Measurements from ENCODE around the gene SCO2. TPM values are rescaled to one million over a fixed set of nuclear protein-coding genes. Genes with fewer than 3 reads are reported as not detected.

The SCO2 gene
- total and polyA plus RNA-seq, 10 of the 15 experiments (the other 5 are each of a cell fraction or from before 2014, with no cell fraction given): 0.18 to 16.0 (median 2.4) TPM; not detected in 1

DNA sequence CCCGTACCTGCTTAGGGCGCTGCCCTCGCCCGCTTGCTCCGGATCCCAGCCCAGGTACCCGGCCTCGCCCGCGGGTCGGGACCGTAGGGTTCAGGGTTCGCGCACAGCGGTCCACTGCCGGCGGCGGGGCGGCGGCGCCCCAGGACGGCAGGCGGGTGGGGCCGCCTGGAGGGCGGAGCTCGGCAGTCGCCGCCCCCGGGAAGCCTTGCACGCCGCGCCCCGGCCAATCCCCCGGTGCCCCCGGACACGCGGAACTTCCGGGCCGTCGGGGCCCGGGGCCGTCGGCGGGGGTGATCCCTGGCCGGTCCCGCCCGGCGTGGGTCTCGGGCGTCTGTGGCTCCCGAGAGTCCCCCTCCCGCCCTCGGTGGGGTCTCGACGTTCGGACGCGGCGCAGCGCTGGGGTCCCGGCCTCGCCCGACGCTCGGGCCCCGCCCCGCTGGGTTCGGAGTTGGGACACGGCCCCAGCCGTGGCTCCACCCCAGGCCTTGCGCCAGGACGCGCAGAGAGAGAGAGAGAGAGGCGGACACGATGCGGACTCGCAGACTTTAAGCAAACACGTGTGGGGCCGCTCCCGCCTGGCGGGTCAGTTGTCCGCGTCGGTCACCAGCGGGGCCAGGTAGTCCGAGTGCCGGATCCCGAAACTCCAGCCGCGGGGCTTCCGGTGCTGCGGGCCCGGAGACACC is 4.6 kb upstream of the SCO2 start, which contains the start of gene TYMP:
TYMP (minus strand) TSS at position 116 of the 683 bp plus-strand sequence. CDS start 303 bp downstream, outside the sequence.
- Histone ChIP-seq H3K79me2 (ENCODE audit: control insufficient read depth, insufficient read depth, low read length) (peaks cover 64% of the 10 kb centered on the region), H3K4me2 (ENCODE audit: control insufficient read depth, insufficient read depth) (peak within 1 kb of the TSS; percentile 71), H3K9ac (ENCODE audit: control insufficient read depth, insufficient read depth, low read length) (peak within 1 kb of the TSS; percentile 100), H2AFZ (ENCODE audit: control insufficient read depth, low read depth, low read length) (peak within 1 kb of the TSS; percentile 28), H3K4me3 (peak within 1 kb of the TSS; percentile 78), H3K27me3 (replicated peaks in 1 of 2; ENCODE audit: control insufficient read depth in 2 of 2, insufficient read depth in 2 of 2, low read length in 1 of 2) (no peaks in the 10 kb centered on the region), H3K36me3 (ENCODE audit: control insufficient read depth in 2 of 2, insufficient read depth in 2 of 2, low read length in 1 of 2) (no peaks in the 10 kb centered on the region; a peak in 3 of 4 replicates), H3K27ac (ENCODE audit: control insufficient read depth, insufficient read depth) (peak within 1 kb of the TSS; percentile 100), H4K20me1 (ENCODE audit: control insufficient read depth, insufficient read depth) (no peaks in the 10 kb centered on the region), H3K4me1 (ENCODE audit: control insufficient read depth, insufficient read depth, low read length) (peaks cover 31% of the 10 kb centered on the region), H3K9me3 (replicated peaks; ENCODE audit: control insufficient read depth, insufficient read depth, low read length) (no peaks in the 10 kb centered on the region)
- ATAC-seq: peak; percentile 41
- POLR2A ChIA-PET: interaction anchor here (0.7 to 6.5 kb wide), 9 partner anchors 8 to 91 kb away, joined by 3 to 232 read pairs (median 5); partner anchors contain the start of genes KLHDC7B, LMF2, NCAPH2 and SYCE3
- no peak for FAIRE-seq
- SMC1A ChIA-PET (ENCODE audit: uncharacterized antibody, unreplicated experiment): interaction anchor here (5.8 kb wide), 1 partner anchor 10 kb away, joined by 58 read pairs; no protein-coding TSS in a partner anchor
- CTCF ChIA-PET: interaction anchor here (1.1 to 2.4 kb wide), 2 partner anchors 10 to 91 kb away, joined by 6 to 12 read pairs; no protein-coding TSS in a partner anchor
- RAD21 ChIA-PET (ENCODE audit: unreplicated experiment): interaction anchor here (1.0 to 6.3 kb wide), 3 partner anchors 10 to 91 kb away, joined by 6 to 106 read pairs (median 14); partner anchors contain the start of genes LMF2 and NCAPH2
- intact Hi-C loops (cut with micrococcal nuclease; ENCODE audit: unreplicated experiment): loop anchor here (5.0 kb wide), 2 partner anchors 32 to 52 kb away; partner anchors contain the start of genes CHKB and SYCE3
- 2% methylated on average over 71 of the region's 92 CpGs for WGBS (ENCODE audit: insufficient coverage, insufficient replicate concordance, low lambda C conversion rate, missing lambda C conversion rate)
- in situ Hi-C loops (cut with MboI): loop anchor here (5.0 to 10.0 kb wide), 2 partner anchors 92 to 565 kb away; partner anchors contain the start of gene PIM3
- BruUV-seq (replicated peaks): no TSS peak
- DNase-seq (ENCODE audit: low read depth, low spot score): no peak
- TF ChIP-seq, protein P1, sequence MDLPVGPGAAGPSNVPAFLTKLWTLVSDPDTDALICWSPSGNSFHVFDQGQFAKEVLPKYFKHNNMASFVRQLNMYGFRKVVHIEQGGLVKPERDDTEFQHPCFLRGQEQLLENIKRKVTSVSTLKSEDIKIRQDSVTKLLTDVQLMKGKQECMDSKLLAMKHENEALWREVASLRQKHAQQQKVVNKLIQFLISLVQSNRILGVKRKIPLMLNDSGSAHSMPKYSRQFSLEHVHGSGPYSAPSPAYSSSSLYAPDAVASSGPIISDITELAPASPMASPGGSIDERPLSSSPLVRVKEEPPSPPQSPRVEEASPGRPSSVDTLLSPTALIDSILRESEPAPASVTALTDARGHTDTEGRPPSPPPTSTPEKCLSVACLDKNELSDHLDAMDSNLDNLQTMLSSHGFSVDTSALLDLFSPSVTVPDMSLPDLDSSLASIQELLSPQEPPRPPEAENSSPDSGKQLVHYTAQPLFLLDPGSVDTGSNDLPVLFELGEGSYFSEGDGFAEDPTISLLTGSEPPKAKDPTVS (IDR thresholded peaks at IDR 0.05; ENCODE audit: low read depth, low read length): no peak
- TF ChIP-seq POU2F2 (IDR thresholded peaks at IDR 0.05; ENCODE audit: borderline replicate concordance, low read depth, low read length) (peak; percentile 46; the same call in 2 of the 3 replicates), NFXL1 (IDR thresholded peaks at IDR 0.05; ENCODE audit: borderline replicate concordance) (no peak), CBX5 (IDR thresholded peaks at IDR 0.05; ENCODE audit: low read depth) (no peak), KDM1A (IDR thresholded peaks at IDR 0.05; ENCODE audit: borderline replicate concordance) (no peak), RCOR1 (conservative IDR thresholded peaks at IDR 0.05; ENCODE audit: low read depth, low read length) (no peak), MEF2B (IDR thresholded peaks at IDR 0.05; ENCODE audit: partially characterized antibody, poor library complexity, severe bottlenecking) (no peak), YBX1 (IDR thresholded peaks at IDR 0.05) (no peak)
- TF ChIP-seq, protein P2, sequence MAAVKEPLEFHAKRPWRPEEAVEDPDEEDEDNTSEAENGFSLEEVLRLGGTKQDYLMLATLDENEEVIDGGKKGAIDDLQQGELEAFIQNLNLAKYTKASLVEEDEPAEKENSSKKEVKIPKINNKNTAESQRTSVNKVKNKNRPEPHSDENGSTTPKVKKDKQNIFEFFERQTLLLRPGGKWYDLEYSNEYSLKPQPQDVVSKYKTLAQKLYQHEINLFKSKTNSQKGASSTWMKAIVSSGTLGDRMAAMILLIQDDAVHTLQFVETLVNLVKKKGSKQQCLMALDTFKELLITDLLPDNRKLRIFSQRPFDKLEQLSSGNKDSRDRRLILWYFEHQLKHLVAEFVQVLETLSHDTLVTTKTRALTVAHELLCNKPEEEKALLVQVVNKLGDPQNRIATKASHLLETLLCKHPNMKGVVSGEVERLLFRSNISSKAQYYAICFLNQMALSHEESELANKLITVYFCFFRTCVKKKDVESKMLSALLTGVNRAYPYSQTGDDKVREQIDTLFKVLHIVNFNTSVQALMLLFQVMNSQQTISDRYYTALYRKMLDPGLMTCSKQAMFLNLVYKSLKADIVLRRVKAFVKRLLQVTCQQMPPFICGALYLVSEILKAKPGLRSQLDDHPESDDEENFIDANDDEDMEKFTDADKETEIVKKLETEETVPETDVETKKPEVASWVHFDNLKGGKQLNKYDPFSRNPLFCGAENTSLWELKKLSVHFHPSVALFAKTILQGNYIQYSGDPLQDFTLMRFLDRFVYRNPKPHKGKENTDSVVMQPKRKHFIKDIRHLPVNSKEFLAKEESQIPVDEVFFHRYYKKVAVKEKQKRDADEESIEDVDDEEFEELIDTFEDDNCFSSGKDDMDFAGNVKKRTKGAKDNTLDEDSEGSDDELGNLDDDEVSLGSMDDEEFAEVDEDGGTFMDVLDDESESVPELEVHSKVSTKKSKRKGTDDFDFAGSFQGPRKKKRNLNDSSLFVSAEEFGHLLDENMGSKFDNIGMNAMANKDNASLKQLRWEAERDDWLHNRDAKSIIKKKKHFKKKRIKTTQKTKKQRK (IDR thresholded peaks at IDR 0.05; ENCODE audit: low read depth, low read length): no peak
- TF ChIP-seq, protein P3, sequence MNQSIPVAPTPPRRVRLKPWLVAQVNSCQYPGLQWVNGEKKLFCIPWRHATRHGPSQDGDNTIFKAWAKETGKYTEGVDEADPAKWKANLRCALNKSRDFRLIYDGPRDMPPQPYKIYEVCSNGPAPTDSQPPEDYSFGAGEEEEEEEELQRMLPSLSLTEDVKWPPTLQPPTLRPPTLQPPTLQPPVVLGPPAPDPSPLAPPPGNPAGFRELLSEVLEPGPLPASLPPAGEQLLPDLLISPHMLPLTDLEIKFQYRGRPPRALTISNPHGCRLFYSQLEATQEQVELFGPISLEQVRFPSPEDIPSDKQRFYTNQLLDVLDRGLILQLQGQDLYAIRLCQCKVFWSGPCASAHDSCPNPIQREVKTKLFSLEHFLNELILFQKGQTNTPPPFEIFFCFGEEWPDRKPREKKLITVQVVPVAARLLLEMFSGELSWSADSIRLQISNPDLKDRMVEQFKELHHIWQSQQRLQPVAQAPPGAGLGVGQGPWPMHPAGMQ (IDR thresholded peaks at IDR 0.05; ENCODE audit: borderline replicate concordance): no peak
- TF ChIP-seq, protein P4, sequence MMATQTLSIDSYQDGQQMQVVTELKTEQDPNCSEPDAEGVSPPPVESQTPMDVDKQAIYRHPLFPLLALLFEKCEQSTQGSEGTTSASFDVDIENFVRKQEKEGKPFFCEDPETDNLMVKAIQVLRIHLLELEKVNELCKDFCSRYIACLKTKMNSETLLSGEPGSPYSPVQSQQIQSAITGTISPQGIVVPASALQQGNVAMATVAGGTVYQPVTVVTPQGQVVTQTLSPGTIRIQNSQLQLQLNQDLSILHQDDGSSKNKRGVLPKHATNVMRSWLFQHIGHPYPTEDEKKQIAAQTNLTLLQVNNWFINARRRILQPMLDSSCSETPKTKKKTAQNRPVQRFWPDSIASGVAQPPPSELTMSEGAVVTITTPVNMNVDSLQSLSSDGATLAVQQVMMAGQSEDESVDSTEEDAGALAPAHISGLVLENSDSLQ (IDR thresholded peaks at IDR 0.05): no peak
- TF ChIP-seq, protein P5, sequence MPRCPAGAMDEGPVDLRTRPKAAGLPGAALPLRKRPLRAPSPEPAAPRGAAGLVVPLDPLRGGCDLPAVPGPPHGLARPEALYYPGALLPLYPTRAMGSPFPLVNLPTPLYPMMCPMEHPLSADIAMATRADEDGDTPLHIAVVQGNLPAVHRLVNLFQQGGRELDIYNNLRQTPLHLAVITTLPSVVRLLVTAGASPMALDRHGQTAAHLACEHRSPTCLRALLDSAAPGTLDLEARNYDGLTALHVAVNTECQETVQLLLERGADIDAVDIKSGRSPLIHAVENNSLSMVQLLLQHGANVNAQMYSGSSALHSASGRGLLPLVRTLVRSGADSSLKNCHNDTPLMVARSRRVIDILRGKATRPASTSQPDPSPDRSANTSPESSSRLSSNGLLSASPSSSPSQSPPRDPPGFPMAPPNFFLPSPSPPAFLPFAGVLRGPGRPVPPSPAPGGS (IDR thresholded peaks at IDR 0.05; ENCODE audit: borderline replicate concordance, insufficient read depth, low read depth, low read length, poor library complexity, severe bottlenecking): no peak

Data from GM12878 (cell line).